ENCODE measurements around the gene LRP5. TPM values are rescaled to one million over a fixed set of nuclear protein-coding genes. Genes with fewer than 3 reads are reported as not detected.
"Not testable (repeated sequence)": the region's sequence is repeated elsewhere in the genome, so short reads cannot be mapped to it uniquely, and the experiment has no call there.

The LRP5 gene
- total RNA-seq, 3 donors from 2014 or later: 23.6 to 48.8 (median 24.5) TPM

DNA sequence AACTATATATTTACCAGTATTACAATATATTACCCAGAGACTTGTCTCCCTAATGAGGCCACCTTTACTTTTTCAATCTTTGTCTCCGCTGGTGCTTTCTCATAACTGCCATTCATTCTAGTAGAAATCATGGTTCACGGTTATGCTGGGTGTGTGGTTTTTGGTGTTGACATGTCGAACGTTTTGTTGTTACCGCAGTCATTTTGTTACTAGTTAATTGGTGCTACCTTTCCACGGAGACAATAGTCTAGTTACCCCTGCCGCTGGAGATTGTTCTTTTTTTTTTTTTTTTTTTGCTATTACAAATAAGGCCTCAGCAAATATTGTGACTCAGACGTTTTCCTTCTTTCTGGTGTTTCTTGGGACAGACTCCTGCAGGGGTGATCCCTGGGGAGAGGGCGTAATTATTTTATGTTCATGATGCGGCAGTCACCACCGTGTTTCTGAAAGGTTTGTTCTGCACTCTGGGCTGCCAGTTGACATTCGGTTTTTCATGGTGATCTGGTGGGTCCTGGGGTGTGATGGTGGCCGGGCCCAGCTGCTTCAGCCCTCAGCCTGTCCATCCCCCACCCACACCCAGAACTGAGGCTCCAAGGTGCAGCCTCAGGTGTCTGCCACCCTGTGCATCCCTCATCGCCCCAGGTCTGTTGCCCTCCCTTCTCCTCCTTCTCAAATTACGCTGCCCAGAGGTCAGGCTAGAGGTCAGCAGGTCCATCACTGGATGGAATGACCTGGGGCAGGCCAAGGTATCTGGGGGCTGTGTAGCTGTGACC lies 28.6 kb downstream of the LRP5 start:
- TF ChIP-seq, protein P1, sequence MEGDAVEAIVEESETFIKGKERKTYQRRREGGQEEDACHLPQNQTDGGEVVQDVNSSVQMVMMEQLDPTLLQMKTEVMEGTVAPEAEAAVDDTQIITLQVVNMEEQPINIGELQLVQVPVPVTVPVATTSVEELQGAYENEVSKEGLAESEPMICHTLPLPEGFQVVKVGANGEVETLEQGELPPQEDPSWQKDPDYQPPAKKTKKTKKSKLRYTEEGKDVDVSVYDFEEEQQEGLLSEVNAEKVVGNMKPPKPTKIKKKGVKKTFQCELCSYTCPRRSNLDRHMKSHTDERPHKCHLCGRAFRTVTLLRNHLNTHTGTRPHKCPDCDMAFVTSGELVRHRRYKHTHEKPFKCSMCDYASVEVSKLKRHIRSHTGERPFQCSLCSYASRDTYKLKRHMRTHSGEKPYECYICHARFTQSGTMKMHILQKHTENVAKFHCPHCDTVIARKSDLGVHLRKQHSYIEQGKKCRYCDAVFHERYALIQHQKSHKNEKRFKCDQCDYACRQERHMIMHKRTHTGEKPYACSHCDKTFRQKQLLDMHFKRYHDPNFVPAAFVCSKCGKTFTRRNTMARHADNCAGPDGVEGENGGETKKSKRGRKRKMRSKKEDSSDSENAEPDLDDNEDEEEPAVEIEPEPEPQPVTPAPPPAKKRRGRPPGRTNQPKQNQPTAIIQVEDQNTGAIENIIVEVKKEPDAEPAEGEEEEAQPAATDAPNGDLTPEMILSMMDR (IDR thresholded peaks at IDR 0.05): no peak
- TF ChIP-seq POLR2AphosphoS5 (IDR thresholded peaks at IDR 0.05): no peak
- TF ChIP-seq POLR2A (IDR thresholded peaks at IDR 0.05): no peak
- peaks cover 11 to 23% of the 10 kb centered on the region in 2 donors for H3K4me1 ChIP-seq
- no peak overlapping the region for H3K4me3 ChIP-seq
- intact Hi-C loops (cut with DNase I; ENCODE audit: low total_unique reads): no loop called here
- no peaks in the 10 kb centered on the region for H3K36me3 ChIP-seq
- no peak for DNase-seq (ENCODE audit: low spot score in 2 of 2)
- H3K27ac ChIP-seq: peak overlapping the region; percentile 95 to 98
- no peaks in the 10 kb centered on the region for H3K9me3 ChIP-seq
- no peaks in the 10 kb centered on the region for H3K27me3 ChIP-seq

DNA sequence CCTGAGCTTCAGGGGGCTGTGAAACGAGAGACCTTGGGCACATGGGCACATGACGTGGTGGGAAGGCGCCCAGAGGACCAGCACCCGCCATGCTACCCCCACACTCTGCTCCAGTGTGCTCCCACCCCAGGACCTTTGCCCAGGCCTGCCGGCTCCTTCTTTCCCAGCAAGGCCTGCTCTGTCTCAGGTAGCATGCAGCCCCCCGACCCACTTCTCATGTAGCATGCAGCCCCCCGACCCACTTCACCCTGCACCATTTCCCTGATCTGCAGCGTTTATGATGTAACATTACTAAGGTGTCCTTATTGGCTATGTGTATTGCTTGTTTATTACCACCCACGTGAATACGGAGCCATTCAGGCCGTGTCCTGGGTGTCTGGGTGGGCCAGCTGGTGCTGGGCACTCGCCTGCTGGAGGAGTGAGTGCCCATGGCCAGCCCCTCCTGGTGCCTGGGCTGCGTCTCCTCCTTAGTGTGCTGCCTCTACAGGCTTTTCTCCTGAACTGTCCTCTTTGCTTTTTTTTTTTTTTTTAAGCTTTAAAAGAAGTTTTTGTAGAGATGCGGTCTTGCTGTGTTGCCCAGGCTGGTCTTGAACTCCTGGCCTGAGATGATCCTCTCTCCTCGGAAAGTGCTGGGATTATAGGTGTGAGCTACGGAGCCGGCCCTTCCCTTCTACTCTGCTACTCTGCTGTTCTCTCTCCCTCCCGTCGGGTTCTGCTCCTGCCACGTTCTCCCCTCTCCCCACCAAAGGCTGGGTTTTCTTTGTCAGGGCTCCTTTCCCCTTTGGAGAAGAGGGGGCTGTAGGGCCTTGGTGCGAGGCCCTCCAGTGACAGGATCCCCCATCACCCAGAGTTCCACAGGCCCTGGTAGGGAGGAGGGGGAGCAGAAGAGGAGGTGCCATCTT lies 29.4 kb downstream of the LRP5 start:
- peaks cover 12 to 31% of the 10 kb centered on the region in 2 donors for H3K4me1 ChIP-seq
- intact Hi-C loops (cut with DNase I; ENCODE audit: low total_unique reads): no loop called here
- no peaks in the 10 kb centered on the region for H3K36me3 ChIP-seq
- TF ChIP-seq POLR2A (IDR thresholded peaks at IDR 0.05) (no peak), POLR2AphosphoS5 (IDR thresholded peaks at IDR 0.05) (no peak)
- TF ChIP-seq, protein P1 (IDR thresholded peaks at IDR 0.05): no peak
- no peak for DNase-seq (ENCODE audit: low spot score in 2 of 2)
- no peaks in the 10 kb centered on the region for H3K27me3 ChIP-seq
- peak overlapping the region in 1 of 3 donors; percentile 48 for H3K4me3 ChIP-seq
- no peaks in the 10 kb centered on the region for H3K9me3 ChIP-seq
- H3K27ac ChIP-seq: peak overlapping the region; percentile 95 to 98

DNA sequence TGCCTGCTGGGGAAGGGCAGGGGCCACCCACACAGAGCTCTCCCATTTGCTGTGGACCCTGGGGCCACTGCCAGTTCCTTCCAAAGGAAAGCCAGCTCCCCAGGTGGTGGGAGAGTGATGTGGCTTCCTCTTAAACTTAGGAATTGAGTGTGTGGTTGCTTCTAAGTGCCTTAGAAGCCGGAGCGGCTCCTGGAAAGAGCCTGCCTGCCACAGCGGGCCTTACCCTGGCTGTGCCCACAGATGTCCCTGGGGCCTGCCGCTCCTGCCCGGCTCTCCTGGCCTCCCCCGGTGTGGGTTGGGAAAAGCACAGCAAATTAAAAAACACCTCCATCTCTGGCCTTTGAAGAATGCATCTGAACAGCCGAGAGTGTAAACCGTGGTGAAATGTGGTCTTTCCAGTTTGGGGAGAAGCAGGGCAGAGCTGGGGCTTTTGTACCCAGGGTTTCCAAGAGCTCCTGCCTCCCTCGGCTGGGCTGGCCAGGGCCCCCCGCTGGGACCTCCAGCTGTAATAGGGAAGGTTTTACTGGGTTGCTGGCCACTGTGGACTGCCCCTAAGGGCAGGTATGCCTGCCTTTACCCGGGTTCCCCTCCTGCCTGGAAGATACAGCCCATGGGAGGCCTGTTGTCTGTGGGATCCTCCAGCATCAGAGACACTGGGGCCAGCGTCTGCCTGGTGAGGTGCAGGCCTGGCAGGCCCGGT lies 30.2 kb downstream of the LRP5 start:
- peak overlapping the region; percentile 95 to 98 for H3K27ac ChIP-seq
- intact Hi-C loops (cut with DNase I; ENCODE audit: low total_unique reads): no loop called here
- peak overlapping the region in 2 of 3 donors; percentile 10 to 48 for H3K4me3 ChIP-seq
- H3K27me3 ChIP-seq: no peaks in the 10 kb centered on the region
- no peaks in the 10 kb centered on the region for H3K36me3 ChIP-seq
- no peak for TF ChIP-seq POLR2A (IDR thresholded peaks at IDR 0.05)
- TF ChIP-seq POLR2AphosphoS5 (IDR thresholded peaks at IDR 0.05): peak in 1 of 3 donors; percentile 53
- TF ChIP-seq, protein P1 (IDR thresholded peaks at IDR 0.05): no peak
- H3K9me3 ChIP-seq: no peaks in the 10 kb centered on the region
- H3K4me1 ChIP-seq: peaks cover 14 to 32% of the 10 kb centered on the region in 2 donors
- DNase-seq (ENCODE audit: low spot score in 2 of 2): peak; percentile 71 to 83

GRCh38 chr11:68343761-68344256 lies 31.4 kb downstream of the LRP5 start:
- TF ChIP-seq, protein P1 (IDR thresholded peaks at IDR 0.05): no peak
- TF ChIP-seq POLR2AphosphoS5 (IDR thresholded peaks at IDR 0.05) (no peak), POLR2A (IDR thresholded peaks at IDR 0.05) (no peak)
- no peaks in the 10 kb centered on the region for H3K36me3 ChIP-seq
- no peak for DNase-seq (ENCODE audit: low spot score in 2 of 2)
- H3K27ac ChIP-seq: peak overlapping the region; percentile 95 to 98
- no peaks in the 10 kb centered on the region for H3K9me3 ChIP-seq
- H3K4me3 ChIP-seq: no peak overlapping the region
- H3K4me1 ChIP-seq: peaks cover 14 to 32% of the 10 kb centered on the region in 2 donors
- H3K27me3 ChIP-seq: no peaks in the 10 kb centered on the region
- intact Hi-C loops (cut with DNase I; ENCODE audit: low total_unique reads): no loop called here

- H3K9me3 ChIP-seq; H3K27me3 ChIP-seq; H3K36me3 ChIP-seq; DNase-seq (ENCODE audit: low spot score in 2 of 2); H3K4me3 ChIP-seq; intact Hi-C loops (cut with DNase I; ENCODE audit: low total_unique reads); H3K27ac ChIP-seq: not testable (repeated sequence)
- peaks cover 14 to 32% of the 10 kb centered on the region in 2 donors for H3K4me1 ChIP-seq
Observed at GRCh38 chr11:68344821-68345220, 32.4 kb downstream of the LRP5 start.
